CD4-positive, alpha-beta T cell (primary cell): ENCODE results near the gene ZNF385C. TPM values are rescaled to one million over a fixed set of nuclear protein-coding genes. Genes with fewer than 3 reads are reported as not detected.

Source experiments
- ATAC-seq: fragments of 200-7000 bp; cut with Tn5 transposase; one replicate; pipeline ENCODE4 v1.10.0; 2022; ENCODE audit warnings: mild to moderate bottlenecking; ENCODE audit not compliant: poor library complexity
- CTCF ChIA-PET: fragments of 350-600 bp; sonication (Branson Sonifier 250); formaldehyde crosslinking; loops from one replicate; lab custom pipeline; 2021; ENCODE audit warnings: antibody characterized with exemption, inconsistent platforms; lab: Charles Lee
- POLR2A ChIA-PET: fragments of 350-600 bp; sonication (Branson Sonifier 250); formaldehyde crosslinking; loops from one replicate; lab custom pipeline; 2021; ENCODE audit warnings: antibody characterized with exemption, inconsistent platforms; lab: Charles Lee
- DNase-seq, 14 experiments: peaks; one replicate each; pipeline ENCODE4 v3.0.0-alpha.2; 2013 to 2020; ENCODE audit warnings: mixed read lengths in 2 of 14
- H3K27ac ChIP-seq, 2 donors: one replicate each; pipeline versions ENCODE4 v1.5.1 to v1.7.0; 2013; ENCODE audit warnings: low read length in 2 of 2, low read depth in 1 of 2, mild to moderate bottlenecking in 1 of 2
- H3K27me3 ChIP-seq, 2 experiments: 1 replicate in 1 of 2; 2 replicates in 1 of 2; pipeline versions ENCODE4 v1.6.1 to v1.7.0; 2013; ENCODE audit warnings: low read length in 2 of 2, control low read depth in 1 of 2, mild to moderate bottlenecking in 1 of 2, moderate library complexity in 1 of 2; ENCODE audit not compliant: insufficient read depth in 2 of 2, control insufficient read depth in 1 of 2
- H3K36me3 ChIP-seq: one replicate; pipeline ENCODE4 v1.6.1; 2013; ENCODE audit warnings: low read length, control low read depth; ENCODE audit not compliant: insufficient read depth
- H3K4me1 ChIP-seq: one replicate; pipeline ENCODE4 v1.6.1; 2013; ENCODE audit warnings: low read length, control low read depth; ENCODE audit not compliant: insufficient read depth
- H3K4me3 ChIP-seq: one replicate; pipeline ENCODE4 v1.5.1; 2013; ENCODE audit warnings: mild to moderate bottlenecking, low read length, moderate library complexity
- H3K9me3 ChIP-seq, 2 experiments: 1 replicate in 1 of 2; 2 replicates in 1 of 2; pipeline versions ENCODE4 v1.6.1 to v1.7.0; 2013; ENCODE audit warnings: low read length in 2 of 2, mild to moderate bottlenecking in 2 of 2, control low read depth in 1 of 2, moderate library complexity in 1 of 2; ENCODE audit not compliant: control insufficient read depth in 1 of 2, insufficient read depth in 1 of 2
- H3K27ac Mint-ChIP-seq: one replicate; pipeline ENCODE4 v1.8.0; 2020; ENCODE audit warnings: mixed read lengths
- H3K27me3 Mint-ChIP-seq: one replicate; pipeline ENCODE4 v1.8.0; 2021; ENCODE audit warnings: mixed read lengths
- H3K36me3 Mint-ChIP-seq: one replicate; pipeline ENCODE4 v1.8.0; 2021; ENCODE audit warnings: low read depth, mixed read lengths
- H3K4me1 Mint-ChIP-seq: one replicate; pipeline ENCODE4 v1.8.0; 2021; ENCODE audit warnings: low read depth, mixed read lengths
- H3K4me3 Mint-ChIP-seq: one replicate; pipeline ENCODE4 v1.8.0; 2020; ENCODE audit warnings: mild to moderate bottlenecking, mixed read lengths
- H3K9me3 Mint-ChIP-seq: one replicate; pipeline ENCODE4 v1.8.0; 2020; ENCODE audit warnings: mixed read lengths
- CTCF ChIP-seq: fragments of 200-600 bp; IDR thresholded peaks from one replicate; pipeline ENCODE4 v1.8.0; 2022; ENCODE audit warnings: antibody characterized with exemption, mild to moderate bottlenecking
- intact Hi-C, 2 experiments: fragments of 100-400 bp; cut with DNase I in 1 of 2; cut with micrococcal nuclease in 1 of 2; formaldehyde crosslinking; loops; one replicate each; pipeline versions ENCODE4 v1.15.1 to v1.9.0; 2023 to 2025; cut with DNase I, micrococcal nuclease
- total RNA-seq, 174 experiments: library from RNA in 2 of 174; stranded (reverse) in 2 of 174; gene quantifications; one replicate each; pipeline ENCODE4 v1.2.3 and lab custom pipeline; 2021 to 2026

The ZNF385C gene
- total RNA-seq, 2 experiments from 2014 or later: 0.20 TPM; not detected in 1

DNA sequence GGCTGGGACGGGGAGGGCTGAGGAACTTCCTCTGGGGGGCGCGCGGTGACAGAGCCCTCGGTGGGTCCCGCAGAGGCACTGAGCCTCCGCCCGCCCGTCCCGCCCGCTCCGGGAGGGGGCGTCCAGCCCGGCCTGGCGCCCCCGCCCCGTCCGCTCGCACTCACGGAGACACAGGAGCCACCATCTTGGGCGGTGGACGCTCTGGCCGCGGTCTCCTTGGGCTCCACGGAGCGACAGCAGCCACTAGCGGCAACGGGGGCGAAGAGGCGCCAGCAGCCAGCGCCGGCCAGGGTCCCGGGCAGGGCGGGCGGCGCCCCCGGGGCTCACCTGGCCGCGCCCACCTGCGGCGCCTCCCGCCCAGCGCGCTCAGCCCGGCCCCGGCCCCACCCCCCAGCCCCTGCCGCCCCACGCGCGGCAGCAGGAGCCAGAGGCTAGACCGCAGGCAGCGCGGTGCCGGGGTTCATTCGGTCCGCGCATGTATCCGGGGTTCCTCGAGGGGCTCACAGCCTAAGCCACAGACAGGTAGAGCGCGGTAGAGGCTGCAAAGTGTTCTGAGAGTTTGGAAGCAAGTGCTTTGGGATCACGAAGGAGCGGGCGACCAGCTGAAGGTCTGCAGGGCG is 47.8 kb downstream of the ZNF385C start, which contains the start of gene C17orf113:
TSS of gene C17orf113 (minus strand) at position 209 of the 620 bp plus-strand sequence. CDS start 7,225 bp downstream, outside the sequence.
- Mint-ChIP-seq H3K4me1 (peaks cover 17% of the 10 kb centered on the region), H3K27ac (no peak within 1 kb of the TSS), H3K9me3 (no peaks in the 10 kb centered on the region), H3K27me3 (peaks cover 38% of the 10 kb centered on the region), H3K36me3 (no peaks in the 10 kb centered on the region), H3K4me3 (peak within 1 kb of the TSS; percentile 85)
- TF ChIP-seq CTCF: no peak
- intact Hi-C loops: no loop called here
- Histone ChIP-seq H3K27ac (no peak within 1 kb of the TSS), H3K4me3 (peak within 1 kb of the TSS; percentile 54), H3K36me3 (no peaks in the 10 kb centered on the region), H3K27me3 (peaks cover 6 to 16% of the 10 kb centered on the region in 2 experiments), H3K9me3 (no peaks in the 10 kb centered on the region), H3K4me1 (peaks cover 15% of the 10 kb centered on the region)
- CTCF ChIA-PET: no interaction called here
- POLR2A ChIA-PET: interaction anchor here (1.1 to 1.2 kb wide), 2 partner anchors 33 to 84 kb away, joined by 3 read pairs; partner anchors contain the start of genes CNP and DNAJC7
- peak; percentile 72 for ATAC-seq
- peak; percentile 9 to 73 (median 36) for DNase-seq

DNA sequence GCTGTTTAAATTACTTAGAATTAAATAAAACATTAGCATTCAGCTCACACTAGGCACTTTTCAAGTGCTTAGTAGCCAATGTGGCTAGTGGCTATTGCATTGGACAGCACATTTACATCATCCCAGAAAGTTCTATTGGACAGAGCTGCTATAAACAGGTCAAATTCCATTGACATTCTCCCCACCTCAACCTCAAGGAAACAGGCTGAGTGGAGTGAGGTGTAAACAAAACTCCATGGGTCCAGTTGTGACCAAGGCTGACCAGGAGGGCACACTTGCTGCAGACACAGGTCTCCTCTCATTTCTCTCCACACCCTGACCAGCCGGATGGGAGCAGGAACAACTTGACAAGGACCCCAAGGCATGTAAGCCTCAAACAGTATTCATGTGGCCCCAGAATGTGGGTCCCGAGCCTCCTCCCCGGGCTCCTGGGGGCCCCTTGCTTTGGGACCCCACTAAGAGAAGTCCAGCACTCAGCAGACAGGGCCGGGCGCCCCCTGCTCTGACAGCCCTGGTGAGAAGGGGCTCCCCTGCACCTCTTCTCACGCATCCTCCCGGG is 48.4 kb downstream of the ZNF385C start:
- H3K27me3 ChIP-seq: peaks cover 4 to 16% of the 10 kb centered on the region in 2 experiments
- DNase-seq: no peak
- Mint-ChIP-seq H3K4me3 (peak overlapping the region; percentile 85), H3K27ac (no peak overlapping the region), H3K27me3 (peaks cover 33% of the 10 kb centered on the region), H3K9me3 (no peaks in the 10 kb centered on the region), H3K36me3 (no peaks in the 10 kb centered on the region), H3K4me1 (peaks cover 17% of the 10 kb centered on the region)
- H3K36me3 ChIP-seq: no peaks in the 10 kb centered on the region
- ATAC-seq: no peak
- H3K4me1 ChIP-seq: peaks cover 15% of the 10 kb centered on the region
- no peak overlapping the region for H3K27ac ChIP-seq
- intact Hi-C loops: no loop called here
- ChIA-PET POLR2A (interaction anchor here (1.1 kb wide), 1 partner anchor 33 kb away, joined by 3 read pairs; the partner anchor contains the start of gene DNAJC7), CTCF (no interaction called here)
- H3K4me3 ChIP-seq: peak overlapping the region; percentile 54
- no peak for TF ChIP-seq CTCF
- no peaks in the 10 kb centered on the region for H3K9me3 ChIP-seq

DNA sequence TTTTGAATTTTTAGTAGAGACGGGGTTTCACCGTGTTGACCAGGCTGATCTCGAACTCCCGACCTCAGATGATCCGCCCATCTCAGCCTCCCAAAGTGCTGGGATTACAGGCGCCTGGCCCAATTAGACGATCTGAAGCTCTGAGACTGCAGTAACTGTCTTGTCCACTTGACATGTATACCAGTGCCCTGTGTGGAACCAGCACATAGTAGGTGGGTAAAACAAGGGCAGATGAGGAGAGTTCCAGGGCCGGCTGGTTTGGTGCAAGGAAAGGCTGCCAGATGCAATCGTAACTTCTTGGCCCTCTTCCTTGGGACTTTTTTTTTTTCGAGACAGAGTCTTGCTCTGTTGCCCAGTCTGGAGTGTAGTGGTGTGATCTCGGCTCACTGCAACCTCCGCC is 50.9 kb downstream of the ZNF385C start:
- intact Hi-C loops: no loop called here
- Histone ChIP-seq H3K4me3 (no peak overlapping the region), H3K27ac (no peak overlapping the region), H3K36me3 (no peaks in the 10 kb centered on the region), H3K27me3 (peaks cover 0 to 2% of the 10 kb centered on the region in 2 experiments), H3K4me1 (peaks cover 15% of the 10 kb centered on the region), H3K9me3 (no peaks in the 10 kb centered on the region)
- ATAC-seq (no peak), DNase-seq (no peak)
- Mint-ChIP-seq H3K27ac (no peak overlapping the region), H3K27me3 (peaks cover 19% of the 10 kb centered on the region), H3K36me3 (no peaks in the 10 kb centered on the region), H3K4me3 (no peak overlapping the region), H3K9me3 (no peaks in the 10 kb centered on the region), H3K4me1 (peaks cover 17% of the 10 kb centered on the region)
- TF ChIP-seq CTCF: no peak
- ChIA-PET POLR2A (no interaction called here), CTCF (no interaction called here)
